Thoracic aorta (tissue), 2 donors: ENCODE results near the gene C6orf136. TPM values are rescaled to one million over a fixed set of nuclear protein-coding genes. Genes with fewer than 3 reads are reported as not detected.
A peak's percentile ranks its signal among the peaks of the same experiment; 100 is the strongest.

ENCODE experiments used
- ATAC-seq: fragments of 150-250 bp; one replicate; pipeline ENCODE4 v1.8.0; 2017; ENCODE audit warnings: low read depth; ENCODE audit not compliant: insufficient number of reproducible peaks, low FRiP score
- DNase-seq: peaks from one replicate; pipeline ENCODE4 v3.0.0-alpha.2; 2020; ENCODE audit warnings: low spot score
- H3K27ac ChIP-seq, 2 donors: fragments of 200-600 bp; sonication (generic); 1 replicate in 1 of 2; 2 replicates in 1 of 2; pipeline ENCODE4 v1.5.1; 2016; ENCODE audit warnings: mild to moderate bottlenecking in 2 of 2, moderate library complexity in 2 of 2
- H3K27me3 ChIP-seq: fragments of 200-600 bp; sonication (generic); replicated peaks from 2 replicates; pipeline ENCODE4 v1.6.0; 2016; ENCODE audit warnings: mild to moderate bottlenecking; ENCODE audit not compliant: insufficient read depth
- H3K36me3 ChIP-seq: fragments of 200-600 bp; sonication (generic); one replicate; pipeline ENCODE4 v1.5.1; 2016
- H3K4me1 ChIP-seq, 2 donors: fragments of 200-600 bp; sonication (generic); 1 replicate in 1 of 2; 2 replicates in 1 of 2; pipeline versions ENCODE4 v1.5.1 to v1.6.0; 2016; ENCODE audit warnings: low read depth in 2 of 2, mild to moderate bottlenecking in 1 of 2; ENCODE audit not compliant: control insufficient read depth in 1 of 2
- H3K4me3 ChIP-seq: fragments of 200-600 bp; sonication (generic); 2 replicates; pipeline ENCODE4 v1.5.1; 2016; ENCODE audit warnings: mild to moderate bottlenecking
- H3K9me3 ChIP-seq: fragments of 200-600 bp; sonication (generic); 2 replicates; pipeline ENCODE4 v1.5.1; 2016
- total RNA-seq, 2 donors: library from RNA; depleted of rRNA; stranded (reverse); fragments of >200 nt; gene quantifications; one replicate each; pipeline versions ENCODE4 v1.1.0 to v1.2.3, GENCODE V29; 2016
- TF ChIP-seq, protein P1 (sequence below): fragments of 200-600 bp; sonication (generic); IDR thresholded peaks from one replicate; pipeline ENCODE4 v1.5.1; 2019; ENCODE audit warnings: antibody characterized with exemption

The C6orf136 gene
- total RNA-seq, 2 donors from 2014 or later = 17.1 to 30.3 TPM

DNA sequence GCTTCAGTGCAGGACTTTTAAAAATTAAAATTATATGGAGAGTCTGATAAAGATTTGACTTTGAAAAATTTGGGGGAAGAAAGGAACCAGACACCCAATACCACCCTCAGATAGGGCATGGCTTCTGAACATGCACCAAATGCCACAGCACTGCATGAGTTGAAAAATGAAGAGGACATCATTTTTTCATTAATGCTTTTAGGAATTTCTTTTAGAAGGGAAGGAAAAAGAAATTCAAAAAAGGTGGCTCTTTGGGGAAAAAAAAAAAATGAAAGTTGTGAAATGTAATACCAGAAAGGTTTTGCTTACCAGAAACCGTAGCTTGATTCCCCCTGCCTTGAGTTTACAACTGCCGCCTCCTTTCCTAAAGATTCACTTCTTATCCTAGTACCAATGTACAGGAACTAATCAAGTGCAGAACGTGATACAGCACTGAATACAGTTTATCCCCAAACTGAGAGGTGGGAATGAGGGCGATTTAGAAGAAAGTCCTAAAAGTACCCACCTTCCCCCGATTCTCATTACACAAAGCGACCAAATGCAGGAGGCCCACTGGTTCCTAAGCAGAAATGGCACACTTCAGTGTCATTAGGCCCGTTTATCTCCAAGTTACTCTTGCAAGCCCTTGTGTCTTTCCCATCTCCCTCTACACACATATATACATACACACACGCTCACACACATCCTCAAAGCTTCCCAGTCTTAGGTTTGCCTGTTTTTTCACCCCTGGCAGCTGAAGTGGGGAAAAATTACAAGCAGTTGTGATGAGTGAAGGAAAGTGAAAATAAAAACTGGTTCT, 32.7 kb upstream of the C6orf136 start:
- H3K27ac ChIP-seq = peak overlapping the region; percentile 59 to 94
- ATAC-seq = no peak
- TF ChIP-seq, protein P1, sequence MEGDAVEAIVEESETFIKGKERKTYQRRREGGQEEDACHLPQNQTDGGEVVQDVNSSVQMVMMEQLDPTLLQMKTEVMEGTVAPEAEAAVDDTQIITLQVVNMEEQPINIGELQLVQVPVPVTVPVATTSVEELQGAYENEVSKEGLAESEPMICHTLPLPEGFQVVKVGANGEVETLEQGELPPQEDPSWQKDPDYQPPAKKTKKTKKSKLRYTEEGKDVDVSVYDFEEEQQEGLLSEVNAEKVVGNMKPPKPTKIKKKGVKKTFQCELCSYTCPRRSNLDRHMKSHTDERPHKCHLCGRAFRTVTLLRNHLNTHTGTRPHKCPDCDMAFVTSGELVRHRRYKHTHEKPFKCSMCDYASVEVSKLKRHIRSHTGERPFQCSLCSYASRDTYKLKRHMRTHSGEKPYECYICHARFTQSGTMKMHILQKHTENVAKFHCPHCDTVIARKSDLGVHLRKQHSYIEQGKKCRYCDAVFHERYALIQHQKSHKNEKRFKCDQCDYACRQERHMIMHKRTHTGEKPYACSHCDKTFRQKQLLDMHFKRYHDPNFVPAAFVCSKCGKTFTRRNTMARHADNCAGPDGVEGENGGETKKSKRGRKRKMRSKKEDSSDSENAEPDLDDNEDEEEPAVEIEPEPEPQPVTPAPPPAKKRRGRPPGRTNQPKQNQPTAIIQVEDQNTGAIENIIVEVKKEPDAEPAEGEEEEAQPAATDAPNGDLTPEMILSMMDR = no peak
- H3K4me1 ChIP-seq = peaks cover 33 to 63% of the 10 kb centered on the region in 2 donors
- no peaks in the 10 kb centered on the region for H3K27me3 ChIP-seq
- H3K36me3 ChIP-seq = peaks cover 6% of the 10 kb centered on the region
- H3K9me3 ChIP-seq = no peaks in the 10 kb centered on the region
- DNase-seq = no peak
- H3K4me3 ChIP-seq = peak overlapping the region; percentile 76

DNA sequence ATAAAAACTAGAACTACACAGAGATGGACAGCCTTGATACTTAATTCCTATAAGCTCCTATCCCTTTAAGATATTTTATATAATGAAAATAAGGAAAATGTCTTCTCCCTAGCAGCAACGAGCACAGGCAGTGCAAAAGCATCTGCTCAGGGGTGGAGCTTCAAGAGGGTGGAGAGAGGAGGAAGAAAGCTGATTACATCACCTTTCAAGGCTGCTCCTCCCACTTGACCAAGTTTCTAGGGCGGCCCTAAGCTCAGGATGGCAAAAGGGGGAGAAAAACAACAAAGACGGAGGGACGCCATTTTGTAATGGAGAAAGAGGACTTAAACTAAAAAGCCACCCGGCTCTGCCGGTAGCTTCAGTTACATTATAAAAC, 32.1 kb upstream of the C6orf136 start:
- H3K36me3 ChIP-seq = peaks cover 5% of the 10 kb centered on the region
- no peaks in the 10 kb centered on the region for H3K9me3 ChIP-seq
- peaks cover 31 to 59% of the 10 kb centered on the region in 2 donors for H3K4me1 ChIP-seq
- TF ChIP-seq, protein P1 = no peak
- H3K4me3 ChIP-seq = peak overlapping the region; percentile 76
- DNase-seq = peak; percentile 83
- peak overlapping the region; percentile 91 to 94 for H3K27ac ChIP-seq
- ATAC-seq = peak; percentile 79
- H3K27me3 ChIP-seq = no peaks in the 10 kb centered on the region

- DNase-seq (no peak), ATAC-seq (no peak)
- TF ChIP-seq, protein P1 = no peak
- Histone ChIP-seq H3K27me3 (no peaks in the 10 kb centered on the region), H3K4me3 (peak overlapping the region; percentile 76), H3K27ac (peak overlapping the region; percentile 91 to 94), H3K4me1 (peaks cover 31 to 53% of the 10 kb centered on the region in 2 donors), H3K9me3 (no peaks in the 10 kb centered on the region), H3K36me3 (peaks cover 5% of the 10 kb centered on the region)
Observed at GRCh38 chr6:30615219-30615957, 31.5 kb upstream of the C6orf136 start.

DNA sequence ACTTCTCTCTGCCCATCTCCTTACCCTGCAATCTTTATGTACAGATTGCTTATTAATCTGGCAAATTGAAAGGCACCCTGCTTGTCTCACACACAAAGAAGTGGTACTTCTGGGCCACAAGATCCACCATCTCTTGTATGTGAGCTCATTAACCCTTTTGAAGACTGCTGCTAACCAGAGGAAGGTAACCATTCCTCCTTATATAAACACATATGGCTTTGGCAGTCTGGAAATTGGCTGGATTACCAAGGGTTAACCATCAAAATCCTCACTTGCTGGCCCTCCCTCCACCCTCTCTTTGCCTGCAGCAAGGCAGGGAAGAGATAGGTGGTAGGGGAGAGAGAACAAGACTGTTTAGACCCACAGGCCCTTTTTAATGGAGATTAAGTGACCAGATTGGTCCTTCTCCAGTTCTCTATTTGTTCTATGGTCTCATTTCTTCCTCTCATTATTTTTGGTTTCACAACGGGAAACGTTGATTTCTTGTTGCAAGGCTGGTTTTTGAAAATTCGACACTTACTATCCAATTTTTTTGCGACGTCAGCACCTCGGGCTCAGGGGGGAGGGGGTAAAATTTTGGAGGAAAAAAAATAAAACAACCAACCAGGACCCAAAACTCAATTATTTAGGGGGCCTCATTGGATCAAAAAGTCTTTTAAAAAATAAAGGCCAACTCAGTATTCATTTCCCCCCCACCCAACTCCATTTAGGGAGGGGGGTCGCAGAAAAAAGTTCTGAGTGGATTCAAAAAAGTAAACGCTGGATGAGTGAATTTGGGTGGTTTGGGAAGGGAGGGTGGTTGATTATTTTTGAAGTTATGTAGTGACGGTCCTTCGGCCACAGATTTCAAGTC, 30.7 kb upstream of the C6orf136 start:
- Histone ChIP-seq H3K9me3 (no peaks in the 10 kb centered on the region), H3K36me3 (peaks cover 5% of the 10 kb centered on the region), H3K4me1 (peaks cover 31 to 46% of the 10 kb centered on the region in 2 donors), H3K4me3 (peak overlapping the region; percentile 76), H3K27ac (peak overlapping the region; percentile 91 to 94), H3K27me3 (no peaks in the 10 kb centered on the region)
- DNase-seq (no peak), ATAC-seq (no peak)
- TF ChIP-seq, protein P1 = no peak
